Fibroblast of the conjunctiva (primary cell): Measurements from ENCODE around the gene NFE2L3.

Experiments
- DNase-seq: peaks from one replicate; pipeline ENCODE4 v3.0.0-alpha.2; 2010; ENCODE audit warnings: low read depth

NFE2L3 gene

DNA sequence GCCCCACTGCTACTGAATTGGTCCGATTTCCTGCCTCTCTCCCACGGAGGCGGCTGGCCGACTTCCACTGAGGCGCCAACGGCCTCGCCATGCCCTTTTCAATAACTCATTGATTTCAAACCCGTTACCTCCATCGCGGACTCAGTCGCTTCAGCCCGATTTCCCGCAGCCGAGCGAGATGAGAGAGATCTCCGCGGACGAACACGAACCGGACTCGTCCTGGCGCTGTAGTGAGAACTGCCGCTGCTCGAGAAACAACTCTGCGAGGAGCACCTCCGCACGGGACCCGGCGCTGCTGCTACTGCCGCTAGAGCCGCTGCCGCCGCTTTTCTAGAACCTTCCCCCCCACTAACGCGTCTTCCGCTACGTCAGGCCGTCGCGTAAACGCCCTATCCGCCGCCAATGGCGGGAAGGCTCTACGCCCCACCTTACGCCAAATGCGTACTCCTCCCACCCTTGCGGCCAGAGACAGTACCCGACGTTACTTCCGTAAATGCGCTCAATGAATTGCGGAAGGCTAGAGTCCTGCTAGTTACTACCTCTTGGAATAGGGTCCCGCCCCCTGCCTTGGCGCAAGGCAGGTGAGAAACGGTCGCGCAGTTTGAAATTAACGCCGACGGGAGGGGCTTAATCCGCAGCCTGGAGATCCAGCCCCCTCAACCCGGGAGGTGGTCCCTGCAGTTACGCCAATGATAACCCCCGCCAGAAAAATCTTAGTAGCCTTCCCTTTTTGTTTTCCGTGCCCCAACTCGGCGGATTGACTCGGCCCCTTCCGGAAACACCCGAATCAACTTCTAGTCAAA is 48.6 kb downstream of the NFE2L3 start, which contains the start of gene HNRNPA2B1:
TSS of gene HNRNPA2B1 (minus strand) at position 303 of the 803 bp plus-strand sequence. CDS start at position 134, 169 bp downstream.
- peak; percentile 96 for DNase-seq

GRCh38 chr7:26201247-26202018 is 49.4 kb downstream of the NFE2L3 start, which contains the start of gene CBX3:
Gene CBX3, plus strand, starts transcription at chr7:26201745. Its CDS starts 1,254 bp downstream, at chr7:26202999.
- DNase-seq, result peak; percentile 56

- DNase-seq, result no peak
Observed at GRCh38 chr7:26202019-26202990, 50.3 kb downstream of the NFE2L3 start.

DNA sequence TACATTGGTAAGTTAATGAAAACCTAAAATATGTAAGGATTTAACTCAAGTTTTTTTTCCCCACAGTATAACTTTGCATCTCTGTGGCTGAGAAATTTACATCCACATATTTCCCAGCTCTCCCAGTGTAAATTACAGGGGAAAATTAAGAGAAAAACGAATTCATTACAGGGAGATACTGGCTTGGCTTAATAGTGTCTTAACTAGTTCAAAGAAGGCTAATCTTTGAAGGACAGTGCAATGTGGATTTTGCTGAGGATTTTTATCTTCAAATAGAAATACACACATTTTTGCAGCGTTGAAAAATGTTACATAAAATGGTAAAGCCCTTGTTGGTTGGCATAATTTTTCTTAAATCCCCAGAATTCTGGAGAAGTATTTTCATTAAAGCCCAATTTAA is 51.0 kb downstream of the NFE2L3 start:
- DNase-seq, result no peak

DNA sequence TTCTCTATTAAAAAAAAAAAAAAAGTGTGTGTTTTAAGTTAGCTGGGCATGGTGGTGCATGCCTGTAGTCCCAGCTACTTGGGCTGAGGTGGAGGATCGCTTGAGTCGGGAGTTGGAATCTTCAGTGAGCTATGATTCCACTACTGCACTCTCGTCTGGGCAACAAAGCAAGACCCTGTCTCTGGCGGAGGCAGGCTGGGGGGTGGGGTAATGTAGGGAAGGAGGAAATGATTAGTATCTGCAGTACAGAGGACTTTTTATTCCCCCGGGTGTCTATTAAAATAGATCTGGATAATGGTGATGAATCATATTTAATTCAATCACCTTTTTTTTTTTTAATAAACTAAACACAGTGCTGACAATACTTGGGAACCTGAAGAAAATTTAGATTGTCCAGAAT is 56.0 kb downstream of the NFE2L3 start:
- no peak for DNase-seq

DNA sequence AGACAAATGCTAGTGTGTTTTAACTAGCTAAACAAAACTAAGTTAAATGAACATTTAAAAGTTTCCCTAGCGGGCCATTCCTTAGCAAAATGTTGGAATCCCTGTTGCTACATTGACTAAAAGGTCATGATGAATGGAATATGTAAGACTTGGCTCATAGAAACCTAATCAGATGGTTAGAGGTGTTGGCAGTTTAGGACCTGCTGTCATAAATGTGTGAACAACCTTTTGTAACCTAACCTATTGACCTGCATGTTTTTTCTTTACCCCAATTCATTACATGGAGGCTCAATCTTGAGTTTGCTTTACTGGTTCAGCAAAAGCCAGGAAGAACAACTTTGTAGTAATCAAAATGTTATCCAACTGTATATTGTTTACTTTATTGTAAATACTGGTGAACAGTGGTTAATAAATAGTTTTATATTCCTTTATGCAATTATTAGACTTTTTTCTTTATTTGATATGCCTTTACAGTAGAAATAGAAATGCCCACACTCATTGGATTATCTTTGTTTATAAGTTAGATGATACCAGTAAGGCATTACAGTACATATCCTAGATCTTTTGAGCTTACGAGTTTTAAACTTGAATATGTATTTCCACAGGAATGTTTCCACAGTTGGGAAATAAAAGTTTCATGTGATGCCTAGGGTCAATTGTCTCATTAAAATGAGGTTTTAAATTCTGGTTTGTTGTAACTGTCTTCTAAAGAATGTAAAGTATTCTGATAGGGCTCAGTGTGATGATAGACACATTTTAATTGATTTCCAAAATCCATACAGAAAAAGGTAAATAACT is 61.1 kb downstream of the NFE2L3 start:
- no peak for DNase-seq

GRCh38 chr7:26213807-26214515 is 62.0 kb downstream of the NFE2L3 start:
- DNase-seq, result no peak

- DNase-seq, result no peak
Observed at GRCh38 chr7:26216049-26216448, 64.1 kb downstream of the NFE2L3 start.

- DNase-seq, result no peak
Observed at GRCh38 chr7:26224359-26224758, 72.4 kb downstream of the NFE2L3 start.

- DNase-seq, result no peak
Observed at GRCh38 chr7:26227987-26228386, 76.0 kb downstream of the NFE2L3 start.

GRCh38 chr7:26233902-26234511 is 82.0 kb downstream of the NFE2L3 start:
- no peak for DNase-seq
